ENCODE measurements around the gene ARHGAP25.

- no peak for TF ChIP-seq CTCF (conservative IDR thresholded peaks at IDR 0.05; ENCODE audit: low read depth in 2 of 2)
- no peak for TF ChIP-seq CREB1 (CRISPR knock-in tag; IDR thresholded peaks at IDR 0.05; ENCODE audit: low read depth)
- TF ChIP-seq EZH2 (IDR thresholded peaks at IDR 0.05; ENCODE audit: low read depth, unreplicated experiment) = no peak
- TF ChIP-seq EZH2phosphoT487 (IDR thresholded peaks at IDR 0.05; ENCODE audit: unreplicated experiment) = no peak
- TF ChIP-seq STAT1 (IDR thresholded peaks at IDR 0.05; ENCODE audit: unreplicated experiment) = no peak
Measured at GRCh38 chr2:68832233-68832869, 97.7 kb downstream of the ARHGAP25 start.
